Fibroblast of pulmonary artery (primary cell): ENCODE results near the gene AGO3.
"Not testable (repeated sequence)": the region's sequence is repeated elsewhere in the genome, so short reads cannot be mapped to it uniquely, and the experiment has no call there.

Experiments
- DNase-seq: peaks from one replicate; pipeline ENCODE4 v3.0.0-alpha.2; 2010; ENCODE audit warnings: low read depth
- H3K4me3 ChIP-seq: replicated peaks from 2 replicates; pipeline ENCODE4 v1.5.1; 2011; ENCODE audit warnings: low read depth, mild to moderate bottlenecking, control low read depth, low read length, moderate library complexity
- CTCF ChIP-seq: IDR thresholded peaks from 2 replicates; pipeline ENCODE4 v1.5.1; 2011; ENCODE audit warnings: mild to moderate bottlenecking, control low read depth, low read length, inconsistent platforms; ENCODE audit errors: missing control alignments

Gene AGO3

DNA sequence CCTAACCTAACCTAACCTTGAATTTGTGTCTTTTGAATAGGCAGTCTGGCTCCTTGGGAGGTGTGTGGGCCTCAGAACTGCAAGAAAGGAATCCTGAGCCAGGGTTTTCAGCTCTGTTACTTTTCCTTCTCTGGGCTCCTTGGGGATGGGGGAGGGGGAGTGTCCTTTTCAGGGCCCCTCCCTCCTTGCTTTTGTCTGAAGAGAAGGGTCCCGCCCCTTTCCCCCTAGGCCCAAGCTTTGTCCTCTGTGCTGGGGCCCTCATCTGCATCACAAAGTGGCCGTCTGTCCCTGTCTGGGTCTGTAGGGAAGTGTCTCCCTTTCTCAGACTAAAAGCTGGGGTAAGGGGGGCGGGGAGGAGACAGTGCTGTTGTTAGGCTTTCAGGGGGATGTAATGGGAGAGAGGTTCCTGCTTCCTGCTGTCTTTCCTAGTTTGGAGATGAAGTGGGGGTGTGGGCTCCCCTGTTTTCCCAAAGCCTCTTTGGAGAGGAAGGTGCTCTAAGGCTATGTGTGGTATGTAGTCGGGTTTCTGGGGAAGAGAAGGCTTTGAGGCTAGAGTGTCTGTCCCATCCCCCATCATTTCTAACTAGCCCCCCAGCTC lies 44.8 kb upstream of the AGO3 start:
- H3K4me3 ChIP-seq: no peak overlapping the region
- no peak for TF ChIP-seq CTCF
- DNase-seq: no peak

GRCh38 chr1:35886577-35887431 lies 44.1 kb upstream of the AGO3 start:
- H3K4me3 ChIP-seq: no peak overlapping the region
- DNase-seq: no peak

DNA sequence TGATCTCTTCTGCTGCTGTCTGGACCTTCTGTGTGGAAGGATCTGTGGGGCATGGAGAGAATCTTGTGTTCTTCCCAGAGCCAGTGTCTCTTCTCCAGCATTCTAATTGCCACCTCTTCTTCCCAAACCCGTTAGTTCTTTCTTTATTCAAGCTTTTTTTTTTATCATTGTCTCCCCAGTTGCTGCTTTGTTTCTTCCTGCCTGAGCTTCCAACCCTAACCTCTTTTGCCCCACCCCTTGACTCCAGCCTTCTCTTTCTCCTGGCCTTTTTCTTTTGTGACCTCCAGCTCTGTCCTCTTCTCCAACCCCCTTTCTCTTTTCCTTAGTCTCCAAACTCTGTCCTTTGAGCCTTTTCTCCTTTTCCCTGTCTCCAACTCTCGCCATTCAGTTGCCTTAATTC lies 43.4 kb upstream of the AGO3 start:
- no peak for DNase-seq
- no peak overlapping the region for H3K4me3 ChIP-seq
- TF ChIP-seq CTCF: no peak

More at GRCh38 chr1:35886577-35887431, 44.1 kb upstream of the AGO3 start:
- no peak for TF ChIP-seq CTCF

GRCh38 chr1:35888255-35888654 lies 42.6 kb upstream of the AGO3 start:
- DNase-seq: no peak
- TF ChIP-seq CTCF: no peak
- no peak overlapping the region for H3K4me3 ChIP-seq

- not testable (repeated sequence) for H3K4me3 ChIP-seq, DNase-seq
Measured at GRCh38 chr1:35888981-35889380, 41.9 kb upstream of the AGO3 start.

DNA sequence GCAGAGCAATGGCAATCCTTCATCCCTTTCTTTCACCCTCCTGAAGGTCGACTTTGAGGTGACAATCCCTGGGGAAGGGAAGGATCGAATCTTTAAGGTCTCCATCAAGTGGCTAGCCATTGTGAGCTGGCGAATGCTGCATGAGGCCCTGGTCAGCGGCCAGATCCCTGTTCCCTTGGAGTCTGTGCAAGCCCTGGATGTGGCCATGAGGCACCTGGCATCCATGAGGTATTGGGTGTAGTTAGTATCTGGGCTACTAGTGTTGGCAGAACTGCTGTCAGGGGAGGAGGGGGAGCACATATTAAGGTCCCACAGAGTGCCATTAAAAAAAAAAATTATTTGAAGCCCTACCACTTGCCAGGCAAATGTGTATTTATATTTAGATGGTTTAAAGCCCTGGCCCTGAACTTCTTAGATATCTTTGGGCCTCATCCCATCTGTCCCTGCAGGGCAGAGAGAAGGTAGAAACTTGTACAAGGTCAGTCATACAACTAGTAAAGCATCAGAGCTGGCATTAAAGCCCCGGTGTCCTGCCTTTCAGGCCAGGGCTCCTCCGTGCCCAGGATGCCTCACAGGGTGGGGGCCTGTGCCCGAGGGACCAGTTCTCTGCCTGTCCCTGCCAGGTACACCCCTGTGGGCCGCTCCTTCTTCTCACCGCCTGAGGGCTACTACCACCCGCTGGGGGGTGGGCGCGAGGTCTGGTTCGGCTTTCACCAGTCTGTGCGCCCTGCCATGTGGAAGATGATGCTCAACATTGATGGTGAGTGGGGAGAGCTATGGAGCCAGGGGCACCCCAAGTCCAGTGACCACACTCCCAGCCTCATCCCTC lies 37.6 kb upstream of the AGO3 start:
- no peak overlapping the region for H3K4me3 ChIP-seq
- no peak for DNase-seq
- TF ChIP-seq CTCF: no peak

DNA sequence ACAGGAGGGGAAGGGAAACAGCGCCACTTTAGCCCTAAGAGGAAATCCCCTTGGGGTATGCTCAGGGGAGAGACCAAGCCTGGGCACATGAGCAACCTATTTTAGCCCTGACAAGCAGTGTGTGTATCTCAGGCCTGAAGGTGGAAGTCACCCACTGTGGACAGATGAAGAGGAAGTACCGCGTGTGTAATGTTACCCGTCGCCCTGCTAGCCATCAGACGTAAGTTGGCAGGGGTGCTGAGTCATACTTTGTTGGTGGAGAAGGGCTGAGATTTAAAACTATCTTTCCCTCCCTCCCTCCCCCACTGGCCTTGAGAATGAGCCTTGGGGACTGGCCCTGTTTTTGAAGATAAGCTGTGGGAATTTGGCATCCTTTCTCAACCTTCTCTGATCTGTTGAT lies 36.7 kb upstream of the AGO3 start:
- H3K4me3 ChIP-seq: no peak overlapping the region
- DNase-seq: peak; percentile 66
- no peak for TF ChIP-seq CTCF
